GM19455 (cell line): ENCODE data around the gene SKP2.
"Not testable (repeated sequence)": the region's sequence is repeated elsewhere in the genome, so short reads cannot be mapped to it uniquely, and the experiment has no call there.

Experiments
- ATAC-seq: cut with Tn5 transposase; IDR thresholded peaks from one replicate; pipeline ENCODE4 v1.9.1; 2021; ENCODE audit not compliant: unreplicated experiment

Gene SKP2

GRCh38 chr5:36156121-36156601 is 4.2 kb downstream of the SKP2 start:
- ATAC-seq, result no peak

GRCh38 chr5:36156619-36157018 is 4.7 kb downstream of the SKP2 start:
- no peak for ATAC-seq

GRCh38 chr5:36158144-36158543 is 6.2 kb downstream of the SKP2 start:
- ATAC-seq, result no peak

- no peak for ATAC-seq
Observed at GRCh38 chr5:36160617-36161016, 8.7 kb downstream of the SKP2 start.

GRCh38 chr5:36161361-36161760 is 9.4 kb downstream of the SKP2 start:
- ATAC-seq, result no peak

GRCh38 chr5:36162810-36163486 is 11.0 kb downstream of the SKP2 start:
- ATAC-seq, result no peak

GRCh38 chr5:36164461-36164860 is 12.6 kb downstream of the SKP2 start:
- ATAC-seq, result no peak

GRCh38 chr5:36168737-36169136 is 16.8 kb downstream of the SKP2 start:
- no peak for ATAC-seq

- no peak for ATAC-seq
Observed at GRCh38 chr5:36170832-36171424, 19.0 kb downstream of the SKP2 start.

GRCh38 chr5:36172599-36172998 is 20.7 kb downstream of the SKP2 start:
- ATAC-seq, result no peak

GRCh38 chr5:36173426-36173825 is 21.5 kb downstream of the SKP2 start:
- ATAC-seq, result no peak

GRCh38 chr5:36174119-36174518 is 22.2 kb downstream of the SKP2 start:
- ATAC-seq, result no peak

GRCh38 chr5:36175043-36175442 is 23.1 kb downstream of the SKP2 start:
- ATAC-seq, result no peak

- ATAC-seq, result peak; percentile 96
Observed at GRCh38 chr5:36177154-36177553, 25.2 kb downstream of the SKP2 start.

GRCh38 chr5:36177715-36178523 is 26.0 kb downstream of the SKP2 start:
- ATAC-seq, result no peak

- no peak for ATAC-seq
Observed at GRCh38 chr5:36178524-36178890, 26.6 kb downstream of the SKP2 start.

GRCh38 chr5:36179950-36180349 is 28.0 kb downstream of the SKP2 start:
- no peak for ATAC-seq

- ATAC-seq, result no peak
Observed at GRCh38 chr5:36180556-36181350, 28.8 kb downstream of the SKP2 start.

- no peak for ATAC-seq
Observed at GRCh38 chr5:36181774-36182173, 29.9 kb downstream of the SKP2 start.

GRCh38 chr5:36184408-36184807 is 32.5 kb downstream of the SKP2 start:
- ATAC-seq, result not testable (repeated sequence)

- no peak for ATAC-seq
Observed at GRCh38 chr5:36193746-36194145, 41.8 kb downstream of the SKP2 start.
